GM18499 (cell line): Measurements from ENCODE around the gene PRSS53.

Experiments
- ATAC-seq: cut with Tn5 transposase; IDR thresholded peaks from one replicate; pipeline ENCODE4 v1.9.1; 2021; ENCODE audit warnings: moderate number of reproducible peaks; ENCODE audit not compliant: insufficient read depth, unreplicated experiment

The PRSS53 gene

DNA sequence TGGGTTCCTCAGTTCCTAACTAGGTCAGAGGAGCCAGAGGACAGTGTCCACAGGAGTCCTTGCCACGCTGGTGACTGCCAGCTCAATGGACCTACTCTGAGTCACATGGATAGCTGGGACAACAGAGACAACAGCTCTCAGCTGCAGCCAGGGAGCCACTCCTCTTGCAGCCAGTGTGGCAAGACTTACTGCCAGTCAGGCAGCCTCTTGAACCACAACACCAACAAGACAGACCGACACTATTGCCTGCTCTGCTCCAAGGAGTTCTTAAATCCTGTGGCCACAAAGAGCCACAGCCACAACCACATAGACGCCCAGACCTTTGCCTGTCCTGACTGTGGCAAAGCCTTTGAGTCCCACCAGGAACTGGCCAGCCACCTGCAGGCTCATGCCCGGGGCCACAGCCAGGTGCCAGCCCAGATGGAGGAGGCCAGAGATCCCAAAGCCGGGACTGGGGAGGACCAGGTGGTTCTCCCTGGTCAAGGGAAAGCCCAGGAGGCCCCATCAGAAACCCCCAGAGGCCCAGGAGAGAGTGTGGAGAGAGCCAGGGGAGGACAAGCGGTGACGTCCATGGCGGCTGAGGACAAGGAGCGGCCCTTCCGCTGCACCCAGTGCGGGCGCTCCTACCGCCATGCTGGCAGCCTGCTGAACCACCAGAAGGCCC, 7.9 kb downstream of the PRSS53 start:
- ATAC-seq, result no peak

DNA sequence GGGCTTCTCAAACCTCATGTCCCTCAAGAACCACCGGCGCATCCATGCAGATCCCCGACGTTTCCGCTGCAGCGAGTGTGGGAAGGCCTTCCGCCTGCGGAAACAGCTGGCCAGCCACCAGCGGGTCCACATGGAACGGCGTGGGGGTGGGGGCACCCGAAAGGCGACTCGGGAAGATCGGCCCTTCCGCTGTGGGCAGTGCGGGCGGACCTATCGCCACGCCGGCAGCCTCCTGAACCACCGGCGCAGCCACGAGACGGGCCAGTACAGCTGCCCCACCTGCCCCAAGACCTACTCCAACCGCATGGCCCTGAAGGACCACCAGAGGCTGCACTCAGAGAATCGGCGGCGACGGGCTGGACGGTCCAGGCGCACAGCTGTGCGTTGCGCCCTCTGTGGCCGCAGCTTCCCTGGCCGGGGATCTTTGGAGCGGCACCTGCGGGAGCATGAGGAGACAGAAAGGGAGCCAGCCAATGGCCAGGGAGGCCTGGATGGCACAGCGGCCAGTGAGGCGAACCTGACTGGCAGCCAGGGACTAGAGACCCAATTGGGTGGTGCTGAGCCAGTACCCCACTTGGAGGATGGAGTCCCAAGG, 8.6 kb downstream of the PRSS53 start:
- ATAC-seq, result no peak

DNA sequence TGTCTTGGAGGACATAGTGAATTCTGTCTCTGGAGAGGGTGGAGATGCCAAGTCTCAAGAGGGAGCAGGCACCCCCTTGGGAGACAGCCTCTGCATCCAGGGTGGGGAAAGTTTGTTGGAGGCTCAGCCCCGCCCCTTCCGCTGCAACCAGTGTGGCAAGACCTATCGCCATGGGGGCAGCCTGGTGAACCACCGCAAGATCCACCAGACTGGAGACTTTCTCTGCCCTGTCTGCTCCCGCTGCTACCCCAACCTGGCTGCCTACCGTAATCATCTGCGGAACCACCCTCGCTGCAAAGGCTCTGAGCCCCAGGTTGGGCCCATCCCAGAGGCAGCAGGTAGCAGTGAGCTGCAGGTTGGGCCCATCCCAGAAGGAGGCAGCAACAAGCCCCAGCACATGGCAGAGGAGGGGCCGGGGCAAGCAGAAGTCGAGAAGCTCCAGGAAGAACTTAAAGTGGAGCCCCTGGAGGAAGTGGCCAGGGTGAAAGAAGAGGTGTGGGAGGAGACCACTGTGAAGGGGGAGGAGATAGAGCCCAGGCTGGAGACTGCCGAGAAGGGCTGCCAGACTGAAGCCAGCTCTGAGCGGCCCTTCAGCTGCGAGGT, 9.3 kb downstream of the PRSS53 start:
- ATAC-seq, result no peak

DNA sequence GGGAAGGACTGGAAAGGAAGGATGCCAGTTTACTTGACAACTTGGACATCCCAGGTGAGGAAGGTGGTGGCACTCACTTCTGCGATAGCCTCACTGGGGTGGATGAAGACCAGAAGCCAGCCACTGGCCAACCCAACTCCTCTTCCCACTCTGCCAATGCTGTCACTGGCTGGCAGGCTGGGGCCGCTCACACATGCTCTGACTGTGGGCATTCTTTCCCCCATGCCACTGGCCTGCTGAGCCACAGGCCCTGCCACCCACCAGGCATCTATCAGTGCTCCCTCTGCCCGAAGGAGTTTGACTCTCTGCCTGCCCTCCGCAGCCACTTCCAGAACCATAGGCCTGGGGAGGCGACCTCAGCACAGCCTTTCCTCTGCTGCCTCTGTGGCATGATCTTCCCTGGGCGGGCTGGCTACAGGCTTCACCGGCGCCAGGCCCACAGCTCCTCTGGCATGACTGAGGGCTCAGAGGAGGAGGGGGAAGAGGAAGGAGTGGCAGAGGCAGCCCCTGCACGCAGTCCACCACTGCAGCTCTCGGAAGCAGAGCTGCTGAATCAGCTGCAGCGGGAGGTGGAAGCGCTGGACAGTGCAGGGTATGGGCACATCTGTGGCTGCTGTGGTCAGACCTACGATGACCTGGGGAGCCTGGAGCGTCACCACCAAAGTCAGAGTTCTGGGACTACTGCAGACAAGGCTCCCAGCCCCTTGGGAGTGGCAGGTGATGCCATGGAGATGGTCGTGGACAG, 10.0 kb downstream of the PRSS53 start:
- no peak for ATAC-seq

DNA sequence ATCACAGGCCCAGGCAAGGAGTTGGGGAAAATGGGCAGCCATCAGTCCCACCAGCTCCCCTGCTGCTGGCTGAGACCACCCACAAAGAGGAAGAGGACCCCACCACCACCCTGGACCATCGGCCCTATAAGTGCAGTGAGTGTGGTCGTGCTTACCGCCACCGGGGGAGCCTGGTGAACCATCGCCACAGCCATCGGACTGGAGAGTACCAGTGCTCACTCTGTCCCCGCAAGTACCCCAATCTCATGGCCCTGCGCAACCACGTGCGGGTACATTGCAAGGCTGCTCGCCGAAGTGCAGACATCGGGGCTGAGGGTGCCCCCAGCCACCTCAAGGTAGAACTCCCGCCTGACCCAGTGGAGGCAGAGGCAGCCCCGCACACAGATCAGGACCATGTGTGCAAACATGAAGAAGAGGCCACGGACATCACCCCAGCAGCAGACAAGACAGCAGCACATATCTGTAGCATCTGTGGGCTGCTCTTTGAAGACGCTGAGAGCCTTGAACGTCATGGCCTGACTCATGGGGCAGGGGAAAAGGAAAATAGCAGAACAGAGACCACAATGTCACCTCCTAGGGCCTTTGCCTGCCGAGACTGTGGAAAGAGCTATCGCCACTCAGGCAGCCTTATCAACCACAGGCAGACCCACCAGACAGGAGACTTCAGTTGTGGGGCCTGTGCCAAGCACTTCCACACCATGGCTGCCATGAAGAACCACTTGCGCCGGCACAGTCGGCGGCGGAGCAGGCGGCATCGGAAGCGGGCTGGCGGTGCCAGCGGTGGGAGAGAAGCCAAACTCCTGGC, 10.9 kb downstream of the PRSS53 start:
- ATAC-seq, result no peak

DNA sequence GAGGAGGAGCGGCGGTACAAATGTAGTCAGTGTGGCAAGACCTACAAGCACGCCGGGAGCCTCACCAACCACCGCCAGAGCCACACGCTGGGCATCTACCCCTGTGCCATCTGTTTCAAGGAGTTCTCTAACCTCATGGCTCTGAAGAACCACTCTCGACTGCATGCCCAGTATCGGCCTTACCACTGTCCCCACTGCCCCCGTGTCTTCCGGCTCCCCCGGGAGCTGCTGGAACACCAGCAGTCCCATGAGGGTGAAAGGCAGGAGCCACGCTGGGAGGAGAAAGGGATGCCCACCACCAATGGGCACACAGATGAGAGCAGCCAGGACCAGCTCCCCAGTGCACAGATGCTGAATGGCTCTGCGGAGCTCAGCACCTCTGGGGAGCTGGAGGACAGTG, 11.7 kb downstream of the PRSS53 start:
- no peak for ATAC-seq

DNA sequence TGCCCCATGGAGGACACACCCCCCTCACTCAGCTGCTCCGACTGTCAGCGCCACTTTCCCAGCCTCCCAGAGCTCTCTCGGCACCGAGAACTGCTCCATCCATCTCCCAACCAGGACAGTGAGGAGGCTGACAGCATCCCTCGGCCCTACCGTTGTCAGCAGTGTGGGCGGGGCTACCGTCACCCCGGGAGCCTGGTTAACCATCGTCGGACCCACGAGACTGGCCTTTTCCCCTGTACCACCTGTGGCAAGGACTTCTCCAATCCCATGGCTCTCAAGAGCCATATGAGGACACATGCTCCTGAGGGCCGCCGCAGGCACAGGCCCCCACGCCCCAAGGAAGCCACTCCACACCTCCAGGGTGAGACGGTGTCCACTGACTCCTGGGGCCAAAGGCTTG, 12.4 kb downstream of the PRSS53 start:
- ATAC-seq, result no peak

DNA sequence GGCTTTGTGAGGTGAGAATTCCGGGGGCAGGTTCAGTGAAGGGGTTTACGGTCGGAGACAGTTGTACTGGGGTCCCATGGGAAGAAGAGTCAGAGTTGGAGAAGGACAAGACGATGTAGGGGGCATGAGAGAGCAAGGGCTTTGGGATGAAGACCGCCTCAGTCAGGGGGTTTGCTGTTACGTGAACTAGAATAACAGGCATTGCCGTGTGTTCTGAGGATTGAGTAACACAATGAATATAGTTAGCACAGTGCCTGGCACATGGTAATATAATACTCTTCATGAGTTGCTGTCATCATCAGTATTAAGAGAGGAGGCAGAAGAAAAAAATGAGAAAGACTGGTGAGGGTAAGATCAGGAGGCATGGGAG, 13.9 kb downstream of the PRSS53 start:
- no peak for ATAC-seq

DNA sequence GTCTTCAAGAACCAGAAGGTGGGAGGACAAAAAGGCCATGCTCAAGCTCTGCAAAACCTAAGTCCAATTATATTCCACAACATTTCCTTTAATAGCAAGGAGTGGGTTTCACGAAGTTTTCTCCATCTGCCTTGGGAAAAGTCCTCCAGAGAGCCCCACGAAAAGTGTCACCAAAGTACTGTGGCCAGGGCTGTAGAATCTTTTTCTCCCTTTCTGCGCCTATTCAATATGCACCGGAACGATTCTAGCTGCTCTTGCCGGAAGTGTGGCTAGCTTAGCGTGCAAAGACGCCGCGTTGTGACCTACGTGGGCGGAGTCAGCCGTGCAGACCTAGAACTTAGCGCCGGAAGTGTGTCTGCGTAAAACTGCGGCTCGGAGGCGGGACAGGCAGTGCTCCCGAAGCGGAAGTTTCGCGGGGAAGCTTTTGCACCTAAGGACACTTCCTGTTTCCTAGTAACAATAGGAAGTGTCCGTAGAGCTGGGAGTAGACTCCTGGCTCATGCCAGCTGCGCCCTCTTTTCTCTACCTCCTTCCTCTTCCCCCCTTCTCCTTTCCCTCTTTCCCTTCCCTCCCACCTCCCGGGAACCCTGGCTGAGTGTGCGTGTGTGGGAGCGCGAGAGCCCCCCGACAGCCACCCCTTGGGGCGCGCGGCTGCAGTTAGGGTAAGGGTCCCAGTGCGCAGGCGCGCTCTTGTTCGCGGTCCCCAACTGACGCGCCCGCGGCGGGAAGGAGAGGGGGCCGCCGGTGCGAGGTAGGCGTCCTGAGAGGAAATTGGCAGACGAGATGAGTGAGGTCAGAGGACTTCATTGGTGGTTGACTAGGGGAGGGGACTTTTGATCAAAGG, 14.6 kb downstream of the PRSS53 start, which contains the start of the genes ZNF646 and ZNF668:
ZNF646 (plus strand) TSS at position 453 of the 844 bp plus-strand sequence. CDS start 1,903 bp downstream, outside the sequence.
ZNF668 (minus strand) TSS at position 271 of the 844 bp plus-strand sequence. CDS start 9,781 bp downstream, outside the sequence.
- ATAC-seq, result peak; percentile 51

DNA sequence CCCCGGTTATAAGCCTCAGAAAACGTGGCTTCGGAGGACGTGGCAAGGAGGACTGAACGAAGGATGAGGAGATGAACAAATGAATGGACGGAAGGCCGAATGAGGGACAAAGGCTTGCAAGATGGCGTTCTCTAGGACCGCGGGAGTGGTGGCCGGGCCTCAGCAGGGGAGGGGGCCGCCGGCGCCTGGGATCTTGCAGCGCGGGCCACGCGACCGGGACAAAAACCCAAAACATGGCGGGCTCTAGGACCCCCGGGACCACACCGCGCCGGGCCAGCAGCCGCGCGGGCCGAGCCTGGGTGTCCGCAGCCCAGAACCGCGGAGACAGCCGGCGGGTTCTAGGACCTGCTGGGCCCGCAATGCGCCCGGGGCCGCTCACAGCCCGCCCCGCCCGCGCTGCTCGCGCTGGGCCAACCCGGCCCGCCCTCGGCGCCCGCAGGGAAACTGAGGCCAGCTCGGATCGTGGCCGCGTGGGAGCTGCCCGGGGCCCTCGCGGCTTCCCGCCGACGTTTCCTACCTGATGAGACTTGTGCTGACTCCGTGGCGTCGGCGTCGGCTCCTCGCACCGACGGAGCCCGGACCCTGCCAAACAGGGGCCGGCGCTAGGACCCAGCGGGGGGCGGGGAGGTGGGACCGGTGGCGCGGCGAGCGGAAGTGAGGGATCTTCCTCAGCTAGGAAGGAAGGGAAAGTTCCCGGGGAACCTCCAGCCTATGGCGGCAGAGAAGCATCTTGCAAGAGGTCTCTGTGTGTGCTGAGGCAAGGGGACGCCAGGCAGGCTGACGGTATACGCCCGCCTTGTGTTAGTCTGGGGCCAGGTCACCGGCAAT, 15.4 kb downstream of the PRSS53 start:
- ATAC-seq, result peak; percentile 34

DNA sequence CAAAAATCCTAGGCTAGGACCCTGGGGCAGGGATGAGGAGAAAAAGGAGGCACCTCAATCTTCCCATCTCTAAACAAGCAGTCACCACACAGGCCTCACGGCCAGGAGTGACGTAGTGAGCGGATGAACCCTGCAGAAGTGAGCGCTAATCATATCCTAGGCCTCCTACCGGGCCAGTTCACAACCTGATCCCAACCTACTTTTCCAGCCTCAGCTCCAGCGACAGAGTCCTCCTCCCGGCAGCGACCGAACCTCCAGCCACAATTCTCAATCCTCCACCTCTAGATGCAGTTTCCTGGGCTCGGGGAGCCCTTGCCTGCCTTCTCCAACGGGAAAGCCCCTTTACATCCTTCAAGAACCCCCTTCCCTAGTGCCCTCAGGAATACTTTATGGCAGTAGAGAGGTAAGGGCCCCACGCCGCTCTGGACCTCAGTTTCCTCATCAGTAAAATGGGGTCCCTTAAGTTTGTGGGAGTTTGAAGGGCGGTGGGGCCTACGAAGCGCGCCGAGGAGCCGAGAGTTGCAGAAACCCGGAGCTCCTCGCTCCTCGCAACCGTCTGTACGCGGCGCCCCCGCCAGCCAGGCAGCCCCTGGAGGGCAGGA, 16.1 kb downstream of the PRSS53 start:
- no peak for ATAC-seq

DNA sequence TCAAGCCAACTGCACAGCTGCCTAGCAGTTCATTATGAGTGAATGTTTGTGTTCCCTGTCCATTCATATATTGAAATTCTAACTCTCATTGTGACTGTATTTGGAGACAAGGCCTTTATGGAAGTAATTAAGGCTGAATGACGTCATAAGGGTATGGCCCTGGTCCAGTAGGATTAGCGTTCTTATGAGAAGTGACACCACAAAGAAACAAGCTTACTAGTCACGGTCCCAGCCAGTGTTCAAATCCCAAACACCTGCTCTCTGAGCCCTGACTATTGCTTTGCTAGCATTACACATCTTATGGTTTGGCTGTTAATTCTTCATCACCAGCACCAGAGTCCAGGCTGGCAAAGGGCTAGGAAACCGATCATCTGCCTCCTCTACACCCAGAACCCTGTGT, 16.9 kb downstream of the PRSS53 start:
- no peak for ATAC-seq

DNA sequence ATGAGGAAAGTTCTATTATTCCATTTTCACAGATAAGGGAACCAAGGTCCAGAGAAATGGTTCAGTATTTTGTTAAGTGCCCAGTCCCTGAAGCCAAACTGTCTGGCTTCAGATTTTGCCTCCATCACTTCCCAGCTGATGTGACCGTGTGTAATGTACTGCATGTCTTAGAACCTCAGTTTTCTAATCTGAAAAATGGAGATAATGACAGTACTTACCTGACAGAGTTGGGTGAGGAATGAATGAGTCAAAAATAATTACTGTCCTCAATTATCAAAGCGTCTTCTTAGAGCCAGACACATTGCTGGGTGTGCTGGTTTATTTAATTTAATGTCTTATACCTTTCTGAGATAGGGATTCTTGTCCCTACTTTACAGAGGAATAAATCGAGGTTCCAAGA, 21.4 kb downstream of the PRSS53 start:
- ATAC-seq, result no peak

DNA sequence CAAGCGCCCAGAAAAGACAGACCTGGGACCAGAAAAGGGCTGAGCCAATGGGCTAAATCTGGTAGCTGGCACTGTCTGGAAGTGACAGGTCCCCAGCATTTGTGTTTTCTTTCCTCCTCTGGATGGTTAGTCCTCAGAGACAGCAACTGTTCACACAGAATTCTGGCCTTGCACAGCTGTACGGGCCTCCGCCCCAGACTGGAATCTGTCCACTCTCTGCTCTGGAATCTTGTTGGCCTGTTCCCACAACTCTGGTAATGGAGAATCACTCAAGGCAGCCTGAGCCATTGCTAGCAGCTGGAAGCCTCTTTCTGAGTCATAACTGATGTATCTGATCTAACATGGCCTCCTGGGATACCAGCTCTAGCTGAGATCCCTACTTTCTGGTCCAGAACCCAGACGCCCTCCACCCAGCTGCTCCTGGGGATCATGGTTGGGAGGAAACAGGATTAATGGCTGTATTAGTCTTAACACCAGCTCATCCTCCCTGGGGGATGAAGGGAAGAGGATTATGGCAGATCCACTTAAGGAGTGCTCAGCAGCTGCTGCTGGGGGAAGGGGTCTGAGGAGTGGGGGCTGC, 23.8 kb downstream of the PRSS53 start:
- ATAC-seq, result no peak

DNA sequence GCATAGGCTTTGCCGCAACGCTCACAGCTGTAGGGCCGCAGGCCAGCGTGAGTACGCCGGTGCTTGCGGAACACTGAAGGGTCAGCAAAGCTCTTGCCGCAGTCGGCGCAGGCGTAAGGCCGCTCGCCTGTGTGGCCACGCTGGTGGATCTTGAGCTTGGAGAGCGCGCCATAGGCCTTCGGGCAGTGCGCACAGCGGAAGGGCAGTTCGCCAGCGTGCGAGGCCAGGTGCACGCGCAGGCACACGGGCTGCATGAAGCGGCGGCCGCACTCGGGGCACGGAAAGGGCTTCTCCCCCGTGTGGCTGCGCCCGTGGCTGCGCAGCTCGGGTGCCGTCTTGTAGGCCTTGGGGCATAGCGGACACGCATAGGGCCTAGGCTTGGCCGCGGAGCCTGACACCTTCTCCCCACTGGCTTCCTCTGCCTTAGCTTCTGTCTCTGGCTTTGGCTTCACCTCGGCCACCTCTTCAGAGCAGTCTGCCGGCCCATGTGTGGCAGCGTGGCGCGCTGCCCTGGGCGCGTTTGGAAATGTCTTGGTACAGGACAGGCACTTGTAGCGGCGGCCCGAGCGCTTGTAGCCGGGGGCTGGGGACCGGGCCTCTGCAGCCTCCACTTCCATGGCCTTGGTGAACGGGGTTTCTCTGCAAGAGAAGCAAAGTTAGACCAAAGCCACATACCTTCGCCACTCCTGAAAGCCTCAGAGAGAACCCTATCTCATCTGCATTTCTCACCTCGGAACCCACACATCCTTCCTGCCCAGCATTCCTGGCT, 24.7 kb downstream of the PRSS53 start:
- no peak for ATAC-seq

DNA sequence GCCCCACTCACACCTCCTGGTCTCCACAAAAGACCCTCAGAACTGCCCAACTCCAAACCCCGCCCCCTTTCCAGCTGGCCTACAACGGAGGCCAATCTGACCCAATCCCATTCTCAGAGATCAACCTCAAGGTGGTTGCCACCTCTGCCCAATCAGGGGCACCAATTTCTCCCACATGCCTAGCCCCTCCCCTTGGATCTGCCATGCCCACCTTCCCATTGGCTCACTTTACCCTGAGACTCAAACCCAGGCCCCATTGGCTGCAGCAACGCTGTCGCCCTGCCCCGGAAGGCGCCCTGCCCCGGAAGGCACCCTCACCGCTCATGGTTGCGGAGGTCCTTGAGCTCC, 25.3 kb downstream of the PRSS53 start:
- ATAC-seq, result no peak

DNA sequence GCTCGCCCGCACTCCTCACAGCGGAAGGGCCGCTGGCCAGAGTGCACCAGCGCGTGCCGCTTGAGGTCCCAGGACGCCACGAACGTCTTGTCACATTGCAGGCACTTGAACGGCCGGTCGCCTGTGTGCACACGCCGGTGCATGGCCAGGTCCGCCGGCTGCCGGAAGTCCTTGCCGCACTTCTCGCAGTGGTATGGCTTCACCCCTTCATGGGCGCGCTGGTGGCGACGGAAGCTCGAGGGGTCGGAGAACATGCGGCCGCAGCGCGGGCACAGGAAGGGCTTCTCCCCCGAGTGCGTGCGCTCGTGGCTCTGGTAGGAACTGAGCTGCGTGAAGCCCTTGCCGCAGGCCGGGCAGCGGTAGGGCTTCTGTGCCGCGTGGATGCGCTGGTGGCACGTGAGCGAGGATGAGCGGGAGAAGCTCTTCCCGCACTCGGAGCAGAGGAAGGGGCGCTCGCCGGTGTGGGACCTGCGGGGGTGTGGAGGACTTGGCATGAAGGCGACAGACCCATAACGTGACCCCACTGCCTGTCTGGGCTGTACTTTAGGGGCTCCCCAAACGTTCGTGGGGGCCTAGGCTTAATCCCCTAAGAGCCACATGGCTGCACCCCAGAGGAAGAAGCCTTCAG, 26.8 kb downstream of the PRSS53 start:
- no peak for ATAC-seq
